Lower leg skin (tissue), 4 donors: Measurements from ENCODE around the gene PNLIPRP2. TPM values are rescaled to one million over a fixed set of nuclear protein-coding genes. Genes with fewer than 3 reads are reported as not detected.

Experiments
- DNase-seq, 2 donors: peaks; one replicate each; pipeline ENCODE4 v3.0.0-alpha.2; 2019; ENCODE audit warnings: low spot score in 2 of 2
- H3K4me3 ChIP-seq: fragments of 200-600 bp; sonication (generic); 2 replicates; pipeline ENCODE4 v1.5.1; 2017; ENCODE audit warnings: mild to moderate bottlenecking, low read depth; ENCODE audit not compliant: poor library complexity, severe bottlenecking
- CTCF ChIP-seq, 3 donors: fragments of 450-650 bp; IDR thresholded peaks; one replicate each; pipeline ENCODE4 v1.5.1; 2016; ENCODE audit warnings: antibody characterized with exemption in 3 of 3, mild to moderate bottlenecking in 3 of 3, moderate library complexity in 2 of 3
- POLR2A ChIP-seq, 2 donors: fragments of 450-650 bp; IDR thresholded peaks; one replicate each; pipeline ENCODE4 v1.6.1; 2016 to 2017; ENCODE audit warnings: antibody characterized with exemption in 2 of 2, mild to moderate bottlenecking in 1 of 2, moderate library complexity in 1 of 2
- WGBS, 2 donors: methylation state at CpG; one replicate each; pipeline ENCODE4 v1.1.5; 2018; 5-methylcytosine and 5-hydroxymethylcytosine counted together
- intact Hi-C: fragments of 100-400 bp; cut with DNase I; formaldehyde crosslinking; loops from one replicate; pipeline ENCODE4 v1.15.0; 2023; ENCODE audit warnings: low total_unique reads
- total RNA-seq, 4 donors: library from RNA; depleted of rRNA; stranded (reverse); fragments of >200 nt; gene quantifications; one replicate each; pipeline ENCODE4 v1.1.0, GENCODE V29; 2016

The PNLIPRP2 gene
- total RNA-seq, 4 donors from 2014 or later, result 0.29 TPM; not detected in 3

GRCh38 chr10:116590590-116591444 is 29.9 kb upstream of the PNLIPRP2 start, which contains the start of gene PNLIPRP1:
Gene PNLIPRP1 (plus strand): TSS chr10:116590959. CDS start chr10:116591130, 171 bp downstream.
- intact Hi-C loops, result no loop called here
- TF ChIP-seq POLR2A (IDR thresholded peaks at IDR 0.05), result no peak
- no peak for TF ChIP-seq CTCF (IDR thresholded peaks at IDR 0.05)
- 79 to 83% methylated on average over 9 of the region's 9 CpGs for WGBS, 2 donors
- H3K4me3 ChIP-seq, result no peak within 1 kb of the TSS
- no peak for DNase-seq

GRCh38 chr10:116593139-116593740 is 27.5 kb upstream of the PNLIPRP2 start:
- 89% methylated on average over 5 of the region's 5 CpGs for WGBS, 2 donors
- DNase-seq, result no peak
- TF ChIP-seq POLR2A (IDR thresholded peaks at IDR 0.05), result no peak
- TF ChIP-seq CTCF (IDR thresholded peaks at IDR 0.05), result no peak
- intact Hi-C loops, result no loop called here
- no peak overlapping the region for H3K4me3 ChIP-seq

- no peak overlapping the region for H3K4me3 ChIP-seq
- no peak for DNase-seq
- 87% methylated on average over 7 of the region's 7 CpGs for WGBS, 2 donors
- TF ChIP-seq CTCF (IDR thresholded peaks at IDR 0.05), result no peak
- no peak for TF ChIP-seq POLR2A (IDR thresholded peaks at IDR 0.05)
- intact Hi-C loops, result no loop called here
Measured at GRCh38 chr10:116594525-116595035, 26.2 kb upstream of the PNLIPRP2 start.

GRCh38 chr10:116596062-116596461 is 24.7 kb upstream of the PNLIPRP2 start:
- TF ChIP-seq POLR2A (IDR thresholded peaks at IDR 0.05), result no peak
- TF ChIP-seq CTCF (IDR thresholded peaks at IDR 0.05), result no peak
- no peak overlapping the region for H3K4me3 ChIP-seq
- intact Hi-C loops, result no loop called here
- DNase-seq, result no peak
- WGBS, 2 donors, result 72 to 73% methylated on average over 2 of the region's 2 CpGs

GRCh38 chr10:116597543-116597942 is 23.2 kb upstream of the PNLIPRP2 start:
- WGBS, 2 donors, result 77 to 83% methylated on average over 5 of the region's 5 CpGs
- TF ChIP-seq CTCF (IDR thresholded peaks at IDR 0.05), result no peak
- no peak for TF ChIP-seq POLR2A (IDR thresholded peaks at IDR 0.05)
- intact Hi-C loops, result no loop called here
- no peak overlapping the region for H3K4me3 ChIP-seq
- DNase-seq, result no peak
